ENCODE measurements around the gene HOXC11. TPM values are rescaled to one million over a fixed set of nuclear protein-coding genes. Genes with fewer than 3 reads are reported as not detected.

The HOXC11 gene
- polyA plus RNA-seq, 6 donors from 2014 or later, result not detected

GRCh38 chr12:53996240-53997203 is 23.6 kb downstream of the HOXC11 start:
- peak in 1 of 2 donors; percentile 18 for ATAC-seq (ENCODE audit: low read depth in 2 of 2)
- H3K27me3 Mint-ChIP-seq, result peaks cover 70 to 94% (median 78%) of the 10 kb centered on the region in 3 donors
- H3K36me3 Mint-ChIP-seq, result peaks cover 0 to 18% of the 10 kb centered on the region in 2 donors
- H3K27ac Mint-ChIP-seq, result peak overlapping the region in 2 of 6 donors; percentile 62 to 63
- peaks cover 32 to 56% (median 50%) of the 10 kb centered on the region in 3 donors for H3K4me1 Mint-ChIP-seq
- DNase-seq, result no peak
- H3K9me3 Mint-ChIP-seq, result peaks cover 0 to 13% (median 6%) of the 10 kb centered on the region in 7 donors
- peak overlapping the region; percentile 82 to 93 (median 90) for H3K4me3 Mint-ChIP-seq

GRCh38 chr12:53997204-53998109 is 24.5 kb downstream of the HOXC11 start:
- peaks cover 0 to 13% (median 4%) of the 10 kb centered on the region in 7 donors for H3K9me3 Mint-ChIP-seq
- peak overlapping the region in 4 of 6 donors; percentile 19 to 76 (median 52) for H3K27ac Mint-ChIP-seq
- H3K27me3 Mint-ChIP-seq, result peaks cover 70 to 94% (median 78%) of the 10 kb centered on the region in 3 donors
- H3K4me3 Mint-ChIP-seq, result peak overlapping the region; percentile 36 to 91 (median 84)
- DNase-seq (no peak), ATAC-seq (ENCODE audit: low read depth in 2 of 2) (no peak)
- H3K36me3 Mint-ChIP-seq, result peaks cover 0 to 18% of the 10 kb centered on the region in 2 donors
- H3K4me1 Mint-ChIP-seq, result peaks cover 32 to 66% (median 50%) of the 10 kb centered on the region in 3 donors

- H3K9me3 Mint-ChIP-seq, result peaks cover 0 to 13% (median 4%) of the 10 kb centered on the region in 7 donors
- H3K27ac Mint-ChIP-seq, result peak overlapping the region in 4 of 6 donors; percentile 15 to 95 (median 34)
- DNase-seq (no peak), ATAC-seq (ENCODE audit: low read depth in 2 of 2) (no peak)
- peaks cover 32 to 69% (median 50%) of the 10 kb centered on the region in 3 donors for H3K4me1 Mint-ChIP-seq
- peaks cover 72 to 94% (median 78%) of the 10 kb centered on the region in 3 donors for H3K27me3 Mint-ChIP-seq
- peak overlapping the region in 4 of 8 donors; percentile 13 to 86 (median 38) for H3K4me3 Mint-ChIP-seq
- peaks cover 0 to 18% of the 10 kb centered on the region in 2 donors for H3K36me3 Mint-ChIP-seq
These were observed 25.4 kb downstream of the HOXC11 start for GRCh38 chr12:53998110-53998899.

- Mint-ChIP-seq H3K36me3 (peaks cover 0 to 13% of the 10 kb centered on the region in 2 donors), H3K4me3 (peak overlapping the region in 3 of 8 donors; percentile 22 to 62 (median 54)), H3K27me3 (peaks cover 72 to 94% (median 78%) of the 10 kb centered on the region in 3 donors), H3K9me3 (peaks cover 0 to 8% (median 3%) of the 10 kb centered on the region in 7 donors), H3K4me1 (peaks cover 30 to 67% (median 48%) of the 10 kb centered on the region in 3 donors), H3K27ac (peak overlapping the region in 3 of 6 donors; percentile 15 to 95 (median 39))
- ATAC-seq (ENCODE audit: low read depth in 2 of 2) (no peak), DNase-seq (no peak)
These were observed 25.9 kb downstream of the HOXC11 start for GRCh38 chr12:53998900-53999236.

GRCh38 chr12:53999559-54000115 is 26.7 kb downstream of the HOXC11 start:
- Mint-ChIP-seq H3K27me3 (peaks cover 73 to 95% (median 78%) of the 10 kb centered on the region in 3 donors), H3K4me1 (peaks cover 25 to 59% (median 46%) of the 10 kb centered on the region in 3 donors), H3K9me3 (peaks cover 0 to 4% (median 2%) of the 10 kb centered on the region in 7 donors), H3K27ac (peak overlapping the region in 4 of 6 donors; percentile 66 to 91 (median 84)), H3K36me3 (peaks cover 0 to 9% of the 10 kb centered on the region in 2 donors), H3K4me3 (peak overlapping the region; percentile 25 to 70 (median 49))
- no peak for ATAC-seq (ENCODE audit: low read depth in 2 of 2)
- DNase-seq, result no peak

GRCh38 chr12:54000116-54001114 is 27.5 kb downstream of the HOXC11 start, which contains the start of gene HOXC9:
Gene HOXC9, plus strand, starts transcription at chr12:54000161. Its CDS starts 28 bp downstream, at chr12:54000189.
- H3K27me3 Mint-ChIP-seq, result peaks cover 72 to 95% (median 78%) of the 10 kb centered on the region in 3 donors
- H3K27ac Mint-ChIP-seq, result peak within 1 kb of the TSS in 4 of 6 donors; percentile 66 to 95 (median 84)
- ATAC-seq (ENCODE audit: low read depth in 2 of 2), result no peak
- peaks cover 20 to 52% (median 43%) of the 10 kb centered on the region in 3 donors for H3K4me1 Mint-ChIP-seq
- peaks cover 0 to 4% of the 10 kb centered on the region in 2 donors for H3K36me3 Mint-ChIP-seq
- peak within 1 kb of the TSS; percentile 25 to 70 (median 49) for H3K4me3 Mint-ChIP-seq
- H3K9me3 Mint-ChIP-seq, result peaks cover 0 to 2% (median 0%) of the 10 kb centered on the region in 7 donors
- DNase-seq, result no peak

- H3K4me1 Mint-ChIP-seq, result peaks cover 18 to 53% (median 45%) of the 10 kb centered on the region in 3 donors
- peaks cover 80 to 95% (median 81%) of the 10 kb centered on the region in 3 donors for H3K27me3 Mint-ChIP-seq
- H3K36me3 Mint-ChIP-seq, result no peaks in the 10 kb centered on the region
- ATAC-seq (ENCODE audit: low read depth in 2 of 2) (no peak), DNase-seq (no peak)
- peak overlapping the region in 3 of 8 donors; percentile 36 to 59 (median 43) for H3K4me3 Mint-ChIP-seq
- peaks cover 0 to 2% (median 0%) of the 10 kb centered on the region in 7 donors for H3K9me3 Mint-ChIP-seq
- peak overlapping the region in 2 of 6 donors; percentile 10 to 87 for H3K27ac Mint-ChIP-seq
These were observed 28.6 kb downstream of the HOXC11 start for GRCh38 chr12:54001283-54002187.

- no peaks in the 10 kb centered on the region for H3K36me3 Mint-ChIP-seq
These were observed 29.5 kb downstream of the HOXC11 start for GRCh38 chr12:54002278-54002914.

GRCh38 chr12:54002915-54003389 is 30.0 kb downstream of the HOXC11 start:
- ATAC-seq (ENCODE audit: low read depth in 2 of 2) (no peak), DNase-seq (no peak)
- peaks cover 81 to 95% (median 85%) of the 10 kb centered on the region in 3 donors for H3K27me3 Mint-ChIP-seq
- H3K27ac Mint-ChIP-seq, result peak overlapping the region in 2 of 6 donors; percentile 7 to 88
- no peaks in the 10 kb centered on the region for H3K36me3 Mint-ChIP-seq
- peaks cover 14 to 43% (median 42%) of the 10 kb centered on the region in 3 donors for H3K4me1 Mint-ChIP-seq
- peak overlapping the region in 1 of 8 donors; percentile 59 for H3K4me3 Mint-ChIP-seq
- H3K9me3 Mint-ChIP-seq, result peaks cover 0 to 2% (median 0%) of the 10 kb centered on the region in 7 donors

More at GRCh38 chr12:54002278-54002914, 29.5 kb downstream of the HOXC11 start:
- Mint-ChIP-seq H3K27me3 (peaks cover 80 to 95% (median 85%) of the 10 kb centered on the region in 3 donors), H3K4me3 (peak overlapping the region in 3 of 8 donors; percentile 26 to 59 (median 36)), H3K27ac (peak overlapping the region in 3 of 6 donors; percentile 6 to 88 (median 7)), H3K4me1 (peaks cover 17 to 48% (median 47%) of the 10 kb centered on the region in 3 donors), H3K9me3 (peaks cover 0 to 2% (median 0%) of the 10 kb centered on the region in 7 donors)
- no peak for ATAC-seq (ENCODE audit: low read depth in 2 of 2)
- no peak for DNase-seq
